CD4-positive, alpha-beta memory T cell (primary cell): ENCODE measurements around the gene HEXB. TPM values are rescaled to one million over a fixed set of nuclear protein-coding genes. Genes with fewer than 3 reads are reported as not detected.
"Not testable (repeated sequence)": the region's sequence is repeated elsewhere in the genome, so short reads cannot be mapped to it uniquely, and the experiment has no call there.

ENCODE experiments used
- CTCF ChIA-PET: fragments of 350-600 bp; sonication (Branson Sonifier 250); formaldehyde crosslinking; loops from one replicate; lab custom pipeline; 2021; ENCODE audit warnings: inconsistent platforms; ENCODE audit not compliant: partially characterized antibody; lab: Charles Lee
- POLR2A ChIA-PET: fragments of 350-600 bp; sonication (Branson Sonifier 250); formaldehyde crosslinking; loops from one replicate; lab custom pipeline; 2021; ENCODE audit not compliant: partially characterized antibody; lab: Charles Lee
- DNase-seq, 5 donors: peaks; one replicate each; pipeline versions ENCODE4 v3.0.0 to v3.0.0-alpha.2; 2020 to 2022; ENCODE audit warnings: mixed read lengths in 1 of 5
- H3K27ac ChIP-seq: one replicate; pipeline ENCODE4 v1.7.0; 2013; ENCODE audit warnings: low read depth, low read length
- H3K27me3 ChIP-seq: 2 replicates; pipeline ENCODE4 v1.7.0; 2013; ENCODE audit warnings: mild to moderate bottlenecking, low read length, moderate library complexity; ENCODE audit not compliant: insufficient read depth
- H3K36me3 ChIP-seq: 2 replicates; pipeline ENCODE4 v1.7.0; 2013; ENCODE audit warnings: mild to moderate bottlenecking, low read length, moderate library complexity; ENCODE audit not compliant: insufficient read depth
- H3K4me1 ChIP-seq: 2 replicates; pipeline ENCODE4 v1.7.0; 2013; ENCODE audit warnings: mild to moderate bottlenecking, low read length, moderate library complexity; ENCODE audit not compliant: insufficient read depth
- H3K4me3 ChIP-seq, 2 donors: one replicate each; pipeline ENCODE4 v1.7.0; 2013; ENCODE audit warnings: low read length in 2 of 2, mild to moderate bottlenecking in 1 of 2
- H3K9me3 ChIP-seq, 2 donors: one replicate each; pipeline ENCODE4 v1.7.0; 2013; ENCODE audit warnings: low read length in 2 of 2, control low read depth in 1 of 2; ENCODE audit not compliant: control insufficient read depth in 1 of 2
- H3K27ac Mint-ChIP-seq, 7 donors: one replicate each; pipeline ENCODE4 v1.8.0; 2020 to 2021; ENCODE audit warnings: mixed read lengths in 7 of 7, mild to moderate bottlenecking in 6 of 7, inconsistent platforms in 3 of 7, moderate library complexity in 3 of 7
- H3K27me3 Mint-ChIP-seq, 2 donors: one replicate each; pipeline ENCODE4 v1.8.0; 2020 to 2021; ENCODE audit warnings: mixed read lengths in 2 of 2
- H3K36me3 Mint-ChIP-seq, 2 donors: one replicate each; pipeline ENCODE4 v1.8.0; 2020 to 2021; ENCODE audit warnings: mixed read lengths in 2 of 2, inconsistent platforms in 1 of 2, mild to moderate bottlenecking in 1 of 2
- H3K4me1 Mint-ChIP-seq, 4 donors: one replicate each; pipeline ENCODE4 v1.8.0; 2020 to 2021; ENCODE audit warnings: mixed read lengths in 4 of 4, mild to moderate bottlenecking in 1 of 4
- H3K4me3 Mint-ChIP-seq, 8 donors: one replicate each; pipeline ENCODE4 v1.8.0; 2020 to 2021; ENCODE audit warnings: mixed read lengths in 8 of 8, mild to moderate bottlenecking in 7 of 8, moderate library complexity in 6 of 8, inconsistent platforms in 3 of 8
- H3K9me3 Mint-ChIP-seq, 8 donors: one replicate each; pipeline ENCODE4 v1.8.0; 2020 to 2021; ENCODE audit warnings: mixed read lengths in 8 of 8, mild to moderate bottlenecking in 5 of 8, inconsistent platforms in 3 of 8, moderate library complexity in 1 of 8
- intact Hi-C: fragments of 100-400 bp; cut with micrococcal nuclease; formaldehyde crosslinking; loops from one replicate; pipeline ENCODE4 v1.15.1; 2023
- polyA plus RNA-seq, 2 donors: library from polyadenylated mRNA; unstranded; fragments of 300-500 nt; fragmentation: Illumina TruSeq; gene quantifications; one replicate each; pipeline ENCODE4 v1.2.3, GENCODE V29; 2021
- total RNA-seq, 2 experiments: library from RNA; stranded (reverse); gene quantifications; one replicate each; pipeline ENCODE4 v1.2.3, GENCODE V29; 2021

The HEXB gene
- total and polyA plus RNA-seq, 4 experiments from 2014 or later = 62.3 to 200 (median 81.8) TPM

DNA sequence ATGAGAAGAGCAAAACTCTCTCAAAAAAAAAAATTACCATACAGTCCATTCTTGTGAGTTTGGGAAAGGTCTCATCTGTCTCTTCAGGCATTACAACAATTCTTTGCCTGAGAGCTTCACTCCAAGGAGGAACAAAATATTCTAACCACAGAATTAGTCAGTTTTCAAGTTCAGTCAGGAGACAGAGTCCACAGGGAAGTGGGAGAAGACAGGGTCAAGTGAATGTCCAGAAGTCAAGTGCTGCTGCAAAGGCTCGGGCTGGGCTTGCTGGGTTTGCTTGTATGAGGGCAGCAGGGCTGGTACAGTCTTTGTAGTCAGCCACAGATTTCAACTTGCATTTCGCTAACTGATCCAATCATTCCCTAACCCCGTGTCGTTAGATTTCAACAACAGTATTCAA, 17.6 kb upstream of the HEXB start:
- H3K4me3 Mint-ChIP-seq = no peak overlapping the region
- no peak overlapping the region for H3K27ac Mint-ChIP-seq
- H3K4me1 Mint-ChIP-seq = no peaks in the 10 kb centered on the region
- intact Hi-C loops = no loop called here
- H3K4me3 ChIP-seq = no peak overlapping the region
- H3K4me1 ChIP-seq = no peaks in the 10 kb centered on the region
- H3K27me3 Mint-ChIP-seq = peaks cover 7% of the 10 kb centered on the region in 2 donors
- ChIA-PET POLR2A (no interaction called here), CTCF (interaction anchor here (1.0 kb wide), 1 partner anchor 9 kb away, joined by 3 read pairs; no protein-coding TSS in a partner anchor)
- H3K27me3 ChIP-seq = no peaks in the 10 kb centered on the region
- H3K36me3 Mint-ChIP-seq = no peaks in the 10 kb centered on the region
- H3K9me3 ChIP-seq = no peaks in the 10 kb centered on the region
- no peak overlapping the region for H3K27ac ChIP-seq
- no peaks in the 10 kb centered on the region for H3K36me3 ChIP-seq
- no peaks in the 10 kb centered on the region for H3K9me3 Mint-ChIP-seq
- no peak for DNase-seq

GRCh38 chr5:74669821-74670220, 15.2 kb upstream of the HEXB start:
- H3K4me1 ChIP-seq = no peaks in the 10 kb centered on the region
- no peak overlapping the region for H3K4me3 ChIP-seq
- Mint-ChIP-seq H3K27me3 (peaks cover 7 to 9% of the 10 kb centered on the region in 2 donors), H3K36me3 (no peaks in the 10 kb centered on the region), H3K4me1 (no peaks in the 10 kb centered on the region), H3K9me3 (no peaks in the 10 kb centered on the region), H3K27ac (no peak overlapping the region), H3K4me3 (no peak overlapping the region)
- no peaks in the 10 kb centered on the region for H3K27me3 ChIP-seq
- CTCF ChIA-PET = no interaction called here
- no peak for DNase-seq
- no peaks in the 10 kb centered on the region for H3K36me3 ChIP-seq
- POLR2A ChIA-PET = no interaction called here
- intact Hi-C loops = loop anchor here (5.0 kb wide), 1 partner anchor 1012 kb away; no protein-coding TSS in a partner anchor
- no peak overlapping the region for H3K27ac ChIP-seq
- no peaks in the 10 kb centered on the region for H3K9me3 ChIP-seq

DNA sequence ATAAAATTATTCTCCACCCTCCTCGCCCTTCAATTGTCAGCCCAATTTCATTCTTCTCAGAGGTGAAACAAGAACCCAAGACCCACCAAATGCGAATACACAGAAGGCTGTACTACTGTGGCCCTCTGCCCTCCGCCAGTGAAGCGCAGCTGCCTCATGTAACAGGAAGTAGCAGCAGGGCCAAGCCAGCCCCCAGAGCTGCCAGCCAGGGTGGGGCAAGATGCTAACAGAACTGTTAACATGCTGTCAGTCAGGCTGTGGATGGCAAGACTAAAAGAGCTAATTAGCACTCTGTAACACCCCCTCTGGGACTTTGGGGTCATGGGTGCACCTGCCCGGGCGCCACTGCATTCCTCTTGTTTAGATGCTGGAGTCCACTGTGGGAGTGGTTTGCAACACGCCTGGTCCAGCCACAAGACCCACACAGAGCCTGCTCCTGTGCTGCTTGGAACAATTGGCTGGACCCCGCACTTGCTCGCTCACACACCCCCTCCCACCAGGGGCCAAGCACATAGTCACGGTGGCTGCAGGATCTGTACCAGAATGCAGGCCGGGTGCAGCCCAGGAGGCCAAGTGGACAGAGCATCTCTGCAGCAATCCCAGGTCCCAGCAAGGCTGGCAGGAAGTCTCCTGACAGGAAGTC, 14.5 kb upstream of the HEXB start:
- POLR2A ChIA-PET = no interaction called here
- Mint-ChIP-seq H3K27me3 (peaks cover 7 to 12% of the 10 kb centered on the region in 2 donors), H3K4me1 (no peaks in the 10 kb centered on the region), H3K27ac (no peak overlapping the region), H3K4me3 (no peak overlapping the region), H3K9me3 (no peaks in the 10 kb centered on the region), H3K36me3 (no peaks in the 10 kb centered on the region)
- no peaks in the 10 kb centered on the region for H3K27me3 ChIP-seq
- no peak overlapping the region for H3K27ac ChIP-seq
- CTCF ChIA-PET = no interaction called here
- H3K36me3 ChIP-seq = no peaks in the 10 kb centered on the region
- H3K9me3 ChIP-seq = no peaks in the 10 kb centered on the region
- H3K4me3 ChIP-seq = no peak overlapping the region
- intact Hi-C loops = loop anchor here (5.0 kb wide), 1 partner anchor 1012 kb away; no protein-coding TSS in a partner anchor
- DNase-seq = no peak
- H3K4me1 ChIP-seq = no peaks in the 10 kb centered on the region

- POLR2A ChIA-PET = no interaction called here
- no peak overlapping the region for H3K27ac ChIP-seq
- no peaks in the 10 kb centered on the region for H3K27me3 ChIP-seq
- Mint-ChIP-seq H3K27me3 (peaks cover 7 to 14% of the 10 kb centered on the region in 2 donors), H3K36me3 (no peaks in the 10 kb centered on the region), H3K4me1 (no peaks in the 10 kb centered on the region), H3K9me3 (no peaks in the 10 kb centered on the region), H3K27ac (no peak overlapping the region), H3K4me3 (no peak overlapping the region)
- H3K4me1 ChIP-seq = no peaks in the 10 kb centered on the region
- no peak for DNase-seq
- no peak overlapping the region for H3K4me3 ChIP-seq
- intact Hi-C loops = loop anchor here (2.0 to 5.0 kb wide), 2 partner anchors 592 to 1010 kb away; no protein-coding TSS in a partner anchor
- no peaks in the 10 kb centered on the region for H3K36me3 ChIP-seq
- CTCF ChIA-PET = interaction anchor here (1.1 to 2.5 kb wide), 4 partner anchors 14 to 253 kb away, joined by 3 to 10 read pairs (median 4); no protein-coding TSS in a partner anchor
- H3K9me3 ChIP-seq = no peaks in the 10 kb centered on the region
Observed at GRCh38 chr5:74672215-74672877, 12.7 kb upstream of the HEXB start.

- Mint-ChIP-seq H3K4me1 (no peaks in the 10 kb centered on the region), H3K4me3 (no peak overlapping the region), H3K27me3 (peaks cover 7 to 14% of the 10 kb centered on the region in 2 donors), H3K27ac (peak overlapping the region in 1 of 7 donors; percentile 22), H3K9me3 (no peaks in the 10 kb centered on the region), H3K36me3 (no peaks in the 10 kb centered on the region)
- ChIA-PET CTCF (interaction anchor here (0.9 to 2.5 kb wide), 7 partner anchors 9 to 281 kb away, joined by 3 to 10 read pairs (median 3); no protein-coding TSS in a partner anchor), POLR2A (no interaction called here)
- no peaks in the 10 kb centered on the region for H3K4me1 ChIP-seq
- DNase-seq = peak in 2 of 5 donors; percentile 18 to 26
- no peaks in the 10 kb centered on the region for H3K9me3 ChIP-seq
- no peaks in the 10 kb centered on the region for H3K36me3 ChIP-seq
- H3K27me3 ChIP-seq = no peaks in the 10 kb centered on the region
- no peak overlapping the region for H3K27ac ChIP-seq
- intact Hi-C loops = loop anchor here (2.0 to 5.0 kb wide), 2 partner anchors 592 to 1009 kb away; no protein-coding TSS in a partner anchor
- H3K4me3 ChIP-seq = no peak overlapping the region
Observed at GRCh38 chr5:74673011-74673790, 11.8 kb upstream of the HEXB start.

- POLR2A ChIA-PET, H3K27ac Mint-ChIP-seq, DNase-seq, H3K36me3 Mint-ChIP-seq, H3K27me3 ChIP-seq, H3K4me1 Mint-ChIP-seq, H3K4me3 Mint-ChIP-seq, H3K36me3 ChIP-seq, H3K4me1 ChIP-seq, H3K9me3 ChIP-seq, intact Hi-C loops, H3K4me3 ChIP-seq, CTCF ChIA-PET, H3K27ac ChIP-seq, H3K9me3 Mint-ChIP-seq: not testable (repeated sequence)
- peaks cover 7 to 12% of the 10 kb centered on the region in 2 donors for H3K27me3 Mint-ChIP-seq
Observed at GRCh38 chr5:74676466-74676865, 8.6 kb upstream of the HEXB start.

DNA sequence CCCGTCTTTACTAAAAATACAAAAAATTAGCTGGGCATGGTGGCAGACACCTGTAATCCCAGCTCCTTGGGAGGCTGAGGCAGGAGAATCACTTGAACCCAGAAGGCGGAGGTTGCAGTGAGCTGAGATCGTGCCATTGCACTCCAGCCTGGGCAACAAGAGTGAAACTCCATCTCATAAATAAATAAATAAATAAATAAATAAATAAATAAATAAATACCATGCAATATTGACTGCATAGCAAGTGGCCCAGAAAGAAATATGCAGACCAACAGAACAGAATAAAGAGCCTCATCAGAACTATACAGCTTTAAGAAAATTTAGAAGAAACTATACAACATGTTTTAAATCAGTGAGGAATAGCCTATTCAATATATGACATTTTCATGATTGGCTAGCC, 6.9 kb upstream of the HEXB start:
- H3K27me3 Mint-ChIP-seq, H3K36me3 Mint-ChIP-seq, intact Hi-C loops, H3K27ac Mint-ChIP-seq, CTCF ChIA-PET, H3K4me1 ChIP-seq, POLR2A ChIA-PET, H3K27ac ChIP-seq, H3K9me3 ChIP-seq, DNase-seq, H3K4me3 Mint-ChIP-seq, H3K36me3 ChIP-seq, H3K27me3 ChIP-seq, H3K9me3 Mint-ChIP-seq, H3K4me3 ChIP-seq, H3K4me1 Mint-ChIP-seq: not testable (repeated sequence)
